K562 (cell line): Measurements from ENCODE around the gene MDK. TPM values are rescaled to one million over a fixed set of nuclear protein-coding genes. Genes with fewer than 3 reads are reported as not detected.

Experiments used
- GABPA ChIP-seq: fragments of 200-800 bp; sonication (Bioruptor generic); conservative IDR thresholded peaks from 2 replicates; pipeline ENCODE4 v1.6.1; 2016; ENCODE audit warnings: low read depth, missing genetic modification characterization, missing compliant biosample characterization
- MITF ChIP-seq: IDR thresholded peaks from 2 replicates; pipeline ENCODE4 v1.6.1; 2014; ENCODE audit warnings: antibody characterized with exemption
- PHF20 ChIP-seq: fragments of 450-650 bp; IDR thresholded peaks from 2 replicates; pipeline ENCODE4 v1.6.1; 2018; ENCODE audit not compliant: partially characterized antibody
- THRB ChIP-seq: fragments of 450-650 bp; formaldehyde crosslinking; conservative IDR thresholded peaks from 2 replicates; pipeline ENCODE4 v1.4.0; 2022; ENCODE audit warnings: mild to moderate bottlenecking, missing genetic modification characterization
- USF1 ChIP-seq: sonication (generic); formaldehyde crosslinking; IDR thresholded peaks from 2 replicates; pipeline ENCODE4 v1.9.0; 2022; ENCODE audit warnings: mild to moderate bottlenecking, missing genetic modification reagents
- ZBTB11 ChIP-seq, 3 experiments: fragments of 200-800 bp in 1 of 3; fragments of 250-450 bp in 1 of 3; fragments of 450-650 bp in 1 of 3; sonication (Bioruptor Pico) in 1 of 3; sonication (Bioruptor generic) in 1 of 3; formaldehyde crosslinking in 1 of 3; IDR thresholded peaks; 2 replicates each; pipeline versions ENCODE4 v1.6.1 to v1.8.0; 2016 to 2022; ENCODE audit warnings: mild to moderate bottlenecking in 2 of 3, missing genetic modification characterization in 2 of 3, missing compliant biosample characterization in 1 of 3, moderate library complexity in 1 of 3
- ZBTB33 ChIP-seq: sonication (generic); formaldehyde crosslinking; IDR thresholded peaks from 2 replicates; pipeline ENCODE4 v1.8.1; 2023; ENCODE audit warnings: mild to moderate bottlenecking, missing genetic modification reagents
- ZBTB7A ChIP-seq: IDR thresholded peaks from 2 replicates; pipeline ENCODE4 v1.6.1; 2011; ENCODE audit warnings: low read depth, mild to moderate bottlenecking, low read length, moderate library complexity, borderline replicate concordance; ENCODE audit not compliant: control insufficient read depth
- ZHX1 ChIP-seq: fragments of 150-350 bp; conservative IDR thresholded peaks from 2 replicates; pipeline ENCODE4 v1.6.1; 2014; ENCODE audit warnings: low read length
- ZNF184 ChIP-seq: sonication (generic); formaldehyde crosslinking; IDR thresholded peaks from 2 replicates; pipeline ENCODE4 v1.5.0; 2020; ENCODE audit warnings: missing genetic modification reagents
- ZNF197 ChIP-seq: fragments of 200-800 bp; sonication (Bioruptor generic); IDR thresholded peaks from 2 replicates; pipeline ENCODE4 v1.6.1; 2016; ENCODE audit warnings: low read depth, missing genetic modification characterization, missing compliant biosample characterization
- ZNF561 ChIP-seq: fragments of 450-650 bp; formaldehyde crosslinking; conservative IDR thresholded peaks from 2 replicates; pipeline ENCODE4 v1.4.0; 2020; ENCODE audit warnings: mild to moderate bottlenecking, moderate library complexity
- ZNF644 ChIP-seq: fragments of 200-800 bp; sonication (Bioruptor generic); IDR thresholded peaks from 2 replicates; pipeline ENCODE4 v1.6.1; 2016; ENCODE audit warnings: low read depth, missing genetic modification characterization, missing compliant biosample characterization
- polyA plus RNA-seq, 8 experiments: library from polyadenylated mRNA; depleted of rRNA in 4 of 8; stranded (reverse) in 5 of 8; unstranded in 3 of 8; fragments of >200 nt; fragmentation: Nextera tagmentation in 2 of 8; fragmentation: Illumina TruSeq in 1 of 8; extraction: Ambion mirVana in 2 of 8; extraction: Trizol in 1 of 8; gene quantifications; 2 replicates each; pipeline versions ENCODE4 v1.2.1 to v1.2.3, GENCODE V29; 2011 to 2014; ENCODE audit warnings: inconsistent platforms in 1 of 8, missing spikeins in 1 of 8
- total RNA-seq, 7 experiments: library from RNA; depleted of rRNA in 6 of 7; stranded (reverse); fragments of >200 nt in 6 of 7; fragmentation: Illumina TruSeq in 2 of 7; extraction: Trizol in 2 of 7; gene quantifications; 2 replicates each; pipeline versions ENCODE4 v1.2.1 to v1.2.3, GENCODE V29; 2011 to 2021; ENCODE audit warnings: low replicate concordance in 1 of 7

The MDK gene
- total and polyA plus RNA-seq, 9 of the 15 experiments (the other 6 are each of a cell fraction or from before 2014, with no cell fraction given): 20.7 to 700 (median 350) TPM

- TF ChIP-seq ZNF561 (CRISPR knock-in tag): no peak
- no peak for TF ChIP-seq USF1 (CRISPR knock-in tag)
- TF ChIP-seq ZNF184 (CRISPR knock-in tag): no peak
- TF ChIP-seq ZNF197 (CRISPR knock-in tag): peak; percentile 44; the same call in 1 of the 2 replicates
- TF ChIP-seq MITF: no peak
- TF ChIP-seq ZNF644 (tag): no peak
- TF ChIP-seq THRB: no peak
- no peak; the same call in 1 of the 2 replicates for TF ChIP-seq GABPA
- peak; percentile 85 for TF ChIP-seq ZBTB7A
- no peak for TF ChIP-seq PHF20
- TF ChIP-seq ZHX1: no peak
- peak in 1 of 3 experiments; percentile 71; a peak in 1 of 6 replicates for TF ChIP-seq ZBTB11 (CRISPR knock-in tag; IDR thresholded peaks at IDR 0.05)
- peak; percentile 80; the same call in 1 of the 2 replicates for TF ChIP-seq ZBTB33 (CRISPR knock-in tag)
Observed at GRCh38 chr11:46392421-46393230, 11.2 kb downstream of the MDK start (continued).
